ENCODE results near the gene HOXB8.

- TF ChIP-seq SP1 (IDR thresholded peaks at IDR 0.05) (no peak), BHLHE40 (IDR thresholded peaks at IDR 0.05; ENCODE audit: borderline replicate concordance) (no peak), FOXM1 (IDR thresholded peaks at IDR 0.05; ENCODE audit: borderline replicate concordance) (no peak), HDGF (IDR thresholded peaks at IDR 0.05; ENCODE audit: borderline replicate concordance) (no peak), PKNOX1 (IDR thresholded peaks at IDR 0.05) (no peak), ZNF384 (IDR thresholded peaks at IDR 0.05) (no peak), TARDBP (IDR thresholded peaks at IDR 0.05) (no peak), FOXA1 (IDR thresholded peaks at IDR 0.05) (no peak), NFRKB (IDR thresholded peaks at IDR 0.05) (no peak), ELF4 (IDR thresholded peaks at IDR 0.05) (no peak), SUZ12 (IDR thresholded peaks at IDR 0.05) (no peak), ARNT (IDR thresholded peaks at IDR 0.05) (no peak), CTBP1 (IDR thresholded peaks at IDR 0.05; ENCODE audit: borderline replicate concordance) (no peak)
Observed at GRCh38 chr17:48569240-48569582, 45.9 kb downstream of the HOXB8 start.
